Gastroesophageal sphincter (tissue), 3 donors: ENCODE measurements around the gene TSHZ2.

Experiments used
- POLR2A ChIP-seq, 2 donors: fragments of 450-650 bp; IDR thresholded peaks; one replicate each; pipeline ENCODE4 v1.6.1; 2017; ENCODE audit warnings: antibody characterized with exemption in 2 of 2, mild to moderate bottlenecking in 2 of 2, moderate library complexity in 1 of 2
- TF ChIP-seq, protein P1 (sequence below), 4 experiments: fragments of 200-600 bp in 2 of 4; fragments of 450-650 bp in 2 of 4; sonication (generic) in 1 of 4; IDR thresholded peaks; one replicate each; pipeline ENCODE4 v1.5.1; 2017 to 2019; ENCODE audit warnings: antibody characterized with exemption in 4 of 4, mild to moderate bottlenecking in 2 of 4, moderate library complexity in 2 of 4

DNA sequence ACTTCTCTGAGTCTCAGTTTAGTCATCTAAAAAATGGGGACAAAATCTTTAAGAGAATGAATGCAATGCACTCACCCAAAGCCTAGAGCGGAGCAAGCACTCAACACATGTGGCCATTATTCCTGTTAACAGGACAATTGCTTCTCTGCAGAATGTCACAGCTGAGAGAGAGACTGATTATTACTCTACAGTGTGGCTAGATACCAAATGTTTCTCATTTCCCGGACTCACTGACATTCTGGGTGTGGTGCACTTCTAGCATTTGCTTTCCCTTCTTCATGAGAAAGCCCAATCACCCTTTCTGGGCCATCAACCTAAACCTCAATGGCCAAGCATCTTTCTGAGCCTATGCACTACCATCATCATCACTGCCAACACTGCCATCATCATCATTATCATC lies 347.6 kb downstream of the TSHZ2 start:
- TF ChIP-seq POLR2A (IDR thresholded peaks at IDR 0.05): no peak
- TF ChIP-seq, protein P1, sequence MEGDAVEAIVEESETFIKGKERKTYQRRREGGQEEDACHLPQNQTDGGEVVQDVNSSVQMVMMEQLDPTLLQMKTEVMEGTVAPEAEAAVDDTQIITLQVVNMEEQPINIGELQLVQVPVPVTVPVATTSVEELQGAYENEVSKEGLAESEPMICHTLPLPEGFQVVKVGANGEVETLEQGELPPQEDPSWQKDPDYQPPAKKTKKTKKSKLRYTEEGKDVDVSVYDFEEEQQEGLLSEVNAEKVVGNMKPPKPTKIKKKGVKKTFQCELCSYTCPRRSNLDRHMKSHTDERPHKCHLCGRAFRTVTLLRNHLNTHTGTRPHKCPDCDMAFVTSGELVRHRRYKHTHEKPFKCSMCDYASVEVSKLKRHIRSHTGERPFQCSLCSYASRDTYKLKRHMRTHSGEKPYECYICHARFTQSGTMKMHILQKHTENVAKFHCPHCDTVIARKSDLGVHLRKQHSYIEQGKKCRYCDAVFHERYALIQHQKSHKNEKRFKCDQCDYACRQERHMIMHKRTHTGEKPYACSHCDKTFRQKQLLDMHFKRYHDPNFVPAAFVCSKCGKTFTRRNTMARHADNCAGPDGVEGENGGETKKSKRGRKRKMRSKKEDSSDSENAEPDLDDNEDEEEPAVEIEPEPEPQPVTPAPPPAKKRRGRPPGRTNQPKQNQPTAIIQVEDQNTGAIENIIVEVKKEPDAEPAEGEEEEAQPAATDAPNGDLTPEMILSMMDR (IDR thresholded peaks at IDR 0.05): no peak
